Measurements from ENCODE around the gene TMEM81. TPM values are rescaled to one million over a fixed set of nuclear protein-coding genes. Genes with fewer than 3 reads are reported as not detected.

TMEM81 gene
- total RNA-seq, 1 donor from 2014 or later = 3.6 TPM

DNA sequence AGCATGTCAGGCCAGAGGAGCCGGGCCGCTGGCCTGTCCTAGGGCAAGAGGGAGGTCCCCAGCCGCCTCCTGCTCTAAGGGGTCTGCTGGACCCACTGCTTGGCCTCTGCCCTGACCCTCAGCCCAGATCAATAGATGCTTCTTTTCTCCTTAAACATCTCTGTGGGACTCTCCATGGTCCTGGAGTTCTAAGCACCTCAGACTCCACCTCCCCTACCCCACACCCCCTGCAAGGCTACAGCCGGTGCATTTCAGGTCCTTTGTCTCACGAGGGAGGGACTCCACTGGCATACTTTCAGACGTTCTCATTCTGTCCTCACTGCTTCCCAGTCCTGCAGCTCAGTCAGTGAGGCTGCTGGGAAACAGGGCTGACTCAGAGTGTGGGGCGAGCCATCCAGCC lies 30.2 kb downstream of the TMEM81 start:
- Mint-ChIP-seq H3K4me3 (ENCODE audit: unreplicated experiment) (no peak overlapping the region), H3K27ac (ENCODE audit: unreplicated experiment) (no peak overlapping the region), H3K36me3 (ENCODE audit: unreplicated experiment) (no peaks in the 10 kb centered on the region), H3K4me1 (ENCODE audit: unreplicated experiment) (no peaks in the 10 kb centered on the region), H3K9me3 (ENCODE audit: unreplicated experiment) (no peaks in the 10 kb centered on the region), H3K27me3 (ENCODE audit: unreplicated experiment) (peaks cover 19% of the 10 kb centered on the region)
- TF ChIP-seq, protein P1, sequence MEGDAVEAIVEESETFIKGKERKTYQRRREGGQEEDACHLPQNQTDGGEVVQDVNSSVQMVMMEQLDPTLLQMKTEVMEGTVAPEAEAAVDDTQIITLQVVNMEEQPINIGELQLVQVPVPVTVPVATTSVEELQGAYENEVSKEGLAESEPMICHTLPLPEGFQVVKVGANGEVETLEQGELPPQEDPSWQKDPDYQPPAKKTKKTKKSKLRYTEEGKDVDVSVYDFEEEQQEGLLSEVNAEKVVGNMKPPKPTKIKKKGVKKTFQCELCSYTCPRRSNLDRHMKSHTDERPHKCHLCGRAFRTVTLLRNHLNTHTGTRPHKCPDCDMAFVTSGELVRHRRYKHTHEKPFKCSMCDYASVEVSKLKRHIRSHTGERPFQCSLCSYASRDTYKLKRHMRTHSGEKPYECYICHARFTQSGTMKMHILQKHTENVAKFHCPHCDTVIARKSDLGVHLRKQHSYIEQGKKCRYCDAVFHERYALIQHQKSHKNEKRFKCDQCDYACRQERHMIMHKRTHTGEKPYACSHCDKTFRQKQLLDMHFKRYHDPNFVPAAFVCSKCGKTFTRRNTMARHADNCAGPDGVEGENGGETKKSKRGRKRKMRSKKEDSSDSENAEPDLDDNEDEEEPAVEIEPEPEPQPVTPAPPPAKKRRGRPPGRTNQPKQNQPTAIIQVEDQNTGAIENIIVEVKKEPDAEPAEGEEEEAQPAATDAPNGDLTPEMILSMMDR (IDR thresholded peaks at IDR 0.05) = no peak
- no peak for DNase-seq (ENCODE audit: extremely low spot score, unreplicated experiment)

DNA sequence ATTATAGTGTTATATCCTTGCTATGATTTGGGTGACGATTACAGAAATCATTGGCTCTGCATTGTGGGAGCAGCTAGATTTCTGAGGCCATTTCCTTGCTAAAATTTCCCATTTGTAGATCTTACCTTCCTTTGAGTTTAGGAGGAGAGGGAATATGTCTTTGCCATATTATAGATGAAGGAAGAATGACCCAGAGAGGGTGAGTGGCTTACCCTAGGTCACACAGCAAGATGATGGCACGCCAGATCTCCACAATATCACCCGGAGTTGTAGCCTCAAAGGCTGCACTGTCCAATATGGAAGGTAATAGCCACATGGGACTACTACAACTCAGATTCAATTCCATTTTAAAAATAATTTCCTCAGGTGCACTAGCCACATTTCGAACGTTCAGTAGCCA lies 31.0 kb downstream of the TMEM81 start:
- no peak overlapping the region for H3K27ac Mint-ChIP-seq (ENCODE audit: unreplicated experiment)
- TF ChIP-seq, protein P1 (IDR thresholded peaks at IDR 0.05) = no peak
- H3K4me1 Mint-ChIP-seq (ENCODE audit: unreplicated experiment) = no peaks in the 10 kb centered on the region
- H3K36me3 Mint-ChIP-seq (ENCODE audit: unreplicated experiment) = no peaks in the 10 kb centered on the region
- H3K27me3 Mint-ChIP-seq (ENCODE audit: unreplicated experiment) = peaks cover 22% of the 10 kb centered on the region
- no peak overlapping the region for H3K4me3 Mint-ChIP-seq (ENCODE audit: unreplicated experiment)
- DNase-seq (ENCODE audit: extremely low spot score, unreplicated experiment) = no peak
- no peaks in the 10 kb centered on the region for H3K9me3 Mint-ChIP-seq (ENCODE audit: unreplicated experiment)

DNA sequence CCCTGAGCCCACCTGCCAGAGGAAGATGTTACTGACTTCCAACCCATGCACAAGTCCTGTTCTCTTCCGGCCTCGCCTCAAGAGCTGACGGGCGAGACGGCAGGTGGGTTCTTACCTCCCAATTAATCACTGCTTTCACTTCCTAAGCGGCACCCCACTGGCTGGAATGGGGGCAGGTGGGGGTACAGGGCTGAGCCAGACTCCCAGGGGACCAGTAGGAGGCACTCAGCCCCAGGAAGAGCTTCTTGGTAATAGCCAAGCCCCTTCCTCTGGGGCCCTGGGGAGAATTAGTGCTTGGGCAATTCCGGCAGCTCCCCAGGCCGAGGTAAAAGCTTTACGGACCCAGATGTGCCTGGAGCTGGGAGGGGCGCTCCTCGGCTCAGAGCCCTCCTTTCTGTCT lies 31.6 kb downstream of the TMEM81 start:
- H3K4me1 Mint-ChIP-seq (ENCODE audit: unreplicated experiment) = no peaks in the 10 kb centered on the region
- no peaks in the 10 kb centered on the region for H3K36me3 Mint-ChIP-seq (ENCODE audit: unreplicated experiment)
- no peak overlapping the region for H3K4me3 Mint-ChIP-seq (ENCODE audit: unreplicated experiment)
- H3K27me3 Mint-ChIP-seq (ENCODE audit: unreplicated experiment) = peaks cover 23% of the 10 kb centered on the region
- TF ChIP-seq, protein P1 (IDR thresholded peaks at IDR 0.05) = no peak
- H3K9me3 Mint-ChIP-seq (ENCODE audit: unreplicated experiment) = no peaks in the 10 kb centered on the region
- no peak for DNase-seq (ENCODE audit: extremely low spot score, unreplicated experiment)
- no peak overlapping the region for H3K27ac Mint-ChIP-seq (ENCODE audit: unreplicated experiment)

DNA sequence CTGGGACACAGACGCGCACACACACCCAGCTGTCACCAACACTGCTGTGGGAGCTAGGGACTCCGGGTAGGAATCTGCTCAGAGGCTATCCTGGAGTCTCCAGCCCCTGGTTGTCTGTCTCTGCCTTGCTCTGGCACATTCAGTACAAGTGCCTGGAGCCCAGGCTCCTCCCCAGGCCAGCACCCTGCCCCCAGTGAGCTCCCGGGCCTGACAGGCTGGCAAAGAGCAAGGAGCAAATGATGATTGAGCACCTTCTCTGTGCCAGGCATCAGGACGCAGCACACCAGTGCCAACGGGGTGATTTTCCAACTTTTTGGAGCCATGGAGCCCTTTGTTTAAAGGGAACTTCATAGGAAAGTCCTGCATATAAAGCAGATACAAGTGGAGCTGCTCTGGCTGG lies 34.8 kb downstream of the TMEM81 start:
- DNase-seq (ENCODE audit: extremely low spot score, unreplicated experiment) = no peak
- H3K27ac Mint-ChIP-seq (ENCODE audit: unreplicated experiment) = no peak overlapping the region
- H3K4me3 Mint-ChIP-seq (ENCODE audit: unreplicated experiment) = no peak overlapping the region
- H3K27me3 Mint-ChIP-seq (ENCODE audit: unreplicated experiment) = peaks cover 35% of the 10 kb centered on the region
- H3K4me1 Mint-ChIP-seq (ENCODE audit: unreplicated experiment) = no peaks in the 10 kb centered on the region
- H3K9me3 Mint-ChIP-seq (ENCODE audit: unreplicated experiment) = no peaks in the 10 kb centered on the region
- TF ChIP-seq, protein P1 (IDR thresholded peaks at IDR 0.05) = no peak
- no peaks in the 10 kb centered on the region for H3K36me3 Mint-ChIP-seq (ENCODE audit: unreplicated experiment)

DNA sequence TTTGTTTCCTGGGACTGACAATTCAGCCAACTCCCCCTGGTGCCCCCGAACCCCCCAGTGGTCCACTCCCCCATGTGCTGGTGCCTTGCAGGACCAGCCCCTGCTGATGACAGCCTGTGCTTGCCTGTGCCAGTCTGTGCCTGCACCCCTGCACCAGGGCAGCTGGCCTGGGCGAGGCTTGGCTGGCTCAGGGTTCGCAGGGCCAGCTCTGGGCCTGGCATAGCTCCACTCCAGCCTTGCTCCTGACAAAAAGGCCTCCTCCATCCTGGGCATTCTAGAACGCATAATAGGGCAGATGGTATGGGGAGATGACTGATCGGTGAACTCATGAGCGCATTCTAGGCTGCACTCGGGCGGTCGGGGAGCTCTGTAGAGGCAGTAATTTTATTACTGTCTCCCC lies 35.9 kb downstream of the TMEM81 start:
- no peaks in the 10 kb centered on the region for H3K4me1 Mint-ChIP-seq (ENCODE audit: unreplicated experiment)
- no peak overlapping the region for H3K27ac Mint-ChIP-seq (ENCODE audit: unreplicated experiment)
- H3K27me3 Mint-ChIP-seq (ENCODE audit: unreplicated experiment) = peaks cover 33% of the 10 kb centered on the region
- H3K36me3 Mint-ChIP-seq (ENCODE audit: unreplicated experiment) = no peaks in the 10 kb centered on the region
- no peak overlapping the region for H3K4me3 Mint-ChIP-seq (ENCODE audit: unreplicated experiment)
- TF ChIP-seq, protein P1 (IDR thresholded peaks at IDR 0.05) = no peak
- H3K9me3 Mint-ChIP-seq (ENCODE audit: unreplicated experiment) = no peaks in the 10 kb centered on the region
- no peak for DNase-seq (ENCODE audit: extremely low spot score, unreplicated experiment)

All from osteocyte (in vitro differentiated cells).